Sigmoid colon (tissue), 4 donors: Measurements from ENCODE around the gene RASSF9.

Source experiments
- CTCF ChIP-seq, 4 experiments: fragments of 450-650 bp in 3 of 4; fragments of 200-600 bp in 1 of 4; IDR thresholded peaks; one replicate each; pipeline ENCODE4 v1.5.1; 2016 to 2019; ENCODE audit warnings: antibody characterized with exemption in 4 of 4, mild to moderate bottlenecking in 3 of 4, moderate library complexity in 2 of 4
- EP300 ChIP-seq, 4 donors: sonication (generic); formaldehyde crosslinking; IDR thresholded peaks; one replicate each; pipeline ENCODE4 v1.6.1; 2017; ENCODE audit warnings: antibody characterized with exemption in 4 of 4
- POLR2A ChIP-seq, 2 donors: fragments of 450-650 bp; IDR thresholded peaks; one replicate each; pipeline ENCODE4 v1.6.1; 2016; ENCODE audit warnings: antibody characterized with exemption in 2 of 2, mild to moderate bottlenecking in 2 of 2, moderate library complexity in 2 of 2
- POLR2AphosphoS5 ChIP-seq, 4 donors: sonication (generic); formaldehyde crosslinking; IDR thresholded peaks; one replicate each; pipeline ENCODE4 v1.6.1; 2017; ENCODE audit warnings: antibody characterized with exemption in 4 of 4

- TF ChIP-seq CTCF (IDR thresholded peaks at IDR 0.05) (no peak), POLR2AphosphoS5 (IDR thresholded peaks at IDR 0.05) (no peak), EP300 (IDR thresholded peaks at IDR 0.05) (no peak), POLR2A (IDR thresholded peaks at IDR 0.05) (no peak)
These were observed 13.1 kb upstream of the RASSF9 start for GRCh38 chr12:85849344-85849743.
